H9 (cell line): ENCODE measurements around the gene OTULINL. TPM values are rescaled to one million over a fixed set of nuclear protein-coding genes. Genes with fewer than 3 reads are reported as not detected.
A peak's percentile ranks its signal among the peaks of the same experiment; 100 is the strongest.

Experiments used
- DNase-seq: peaks from one replicate; pipeline ENCODE4 v3.0.0-alpha.2; 2017
- H2AFZ ChIP-seq: one replicate; pipeline ENCODE4 v1.6.1; 2013; ENCODE audit warnings: mild to moderate bottlenecking, low read length, control low read depth, moderate library complexity
- H2AK5ac ChIP-seq: 2 replicates; pipeline ENCODE4 v1.6.1; 2013; ENCODE audit warnings: low read length, control low read depth, mixed read lengths; ENCODE audit not compliant: insufficient read length
- H2BK120ac ChIP-seq: one replicate; pipeline ENCODE4 v1.6.1; 2013; ENCODE audit warnings: low read depth, mild to moderate bottlenecking, low read length, control low read depth, inconsistent platforms; ENCODE audit not compliant: poor library complexity, severe bottlenecking
- H2BK12ac ChIP-seq: 2 replicates; pipeline ENCODE4 v1.6.1; 2013; ENCODE audit warnings: low read length, control low read depth, mixed read lengths, low read depth; ENCODE audit not compliant: insufficient read length
- H2BK15ac ChIP-seq: 2 replicates; pipeline ENCODE4 v1.6.1; 2013; ENCODE audit warnings: low read depth, low read length, control low read depth
- H2BK20ac ChIP-seq: one replicate; pipeline ENCODE4 v1.6.1; 2013; ENCODE audit warnings: low read depth, mild to moderate bottlenecking, low read length, control low read depth, inconsistent platforms; ENCODE audit not compliant: poor library complexity, severe bottlenecking
- H2BK5ac ChIP-seq: 2 replicates; pipeline ENCODE4 v1.6.1; 2013; ENCODE audit warnings: low read length, control low read depth, mixed read lengths; ENCODE audit not compliant: insufficient read length
- H3K14ac ChIP-seq: 2 replicates; pipeline ENCODE4 v1.6.1; 2013; ENCODE audit warnings: low read length, control low read depth; ENCODE audit not compliant: insufficient read depth
- H3K18ac ChIP-seq: 2 replicates; pipeline ENCODE4 v1.6.1; 2013; ENCODE audit warnings: low read depth, mild to moderate bottlenecking, mixed read lengths, low read length, control low read depth; ENCODE audit not compliant: insufficient read length
- H3K23ac ChIP-seq: 2 replicates; pipeline ENCODE4 v1.6.1; 2013; ENCODE audit warnings: low read length, control low read depth, mixed read lengths, low read depth; ENCODE audit not compliant: insufficient read length
- H3K23me2 ChIP-seq: 2 replicates; pipeline ENCODE4 v1.6.1; 2013; ENCODE audit warnings: low read depth, mild to moderate bottlenecking, mixed read lengths, low read length, control low read depth; ENCODE audit not compliant: insufficient read length, poor library complexity, severe bottlenecking
- H3K27ac ChIP-seq: 2 replicates; pipeline ENCODE4 v1.5.1; 2013; ENCODE audit warnings: low read length, control low read depth, mixed read lengths, low read depth; ENCODE audit not compliant: insufficient read length
- H3K27me3 ChIP-seq: 2 replicates; pipeline ENCODE4 v1.6.1; 2013; ENCODE audit warnings: low read length, control low read depth, inconsistent platforms; ENCODE audit not compliant: insufficient read depth
- H3K4ac ChIP-seq: 2 replicates; pipeline ENCODE4 v1.6.1; 2013; ENCODE audit warnings: low read depth, mild to moderate bottlenecking, control low read depth, inconsistent platforms, low read length, moderate library complexity
- H3K4me1 ChIP-seq: 2 replicates; pipeline ENCODE4 v1.6.1; 2013; ENCODE audit warnings: low read length, control low read depth, inconsistent platforms; ENCODE audit not compliant: insufficient read depth
- H3K4me2 ChIP-seq: 2 replicates; pipeline ENCODE4 v1.6.1; 2013; ENCODE audit warnings: low read length, control low read depth, mixed read lengths; ENCODE audit not compliant: insufficient read length, insufficient read depth
- H3K56ac ChIP-seq: 2 replicates; pipeline ENCODE4 v1.6.1; 2013; ENCODE audit warnings: low read depth, mild to moderate bottlenecking, mixed read lengths, low read length, control low read depth; ENCODE audit not compliant: insufficient read length
- H3K79me1 ChIP-seq: 2 replicates; pipeline ENCODE4 v1.6.1; 2013; ENCODE audit warnings: low read depth, mild to moderate bottlenecking, moderate library complexity, low read length, control low read depth, inconsistent platforms; ENCODE audit not compliant: insufficient read depth, poor library complexity, severe bottlenecking
- H3K79me2 ChIP-seq: 2 replicates; pipeline ENCODE4 v1.6.1; 2013; ENCODE audit warnings: low read length, control low read depth, inconsistent platforms; ENCODE audit not compliant: insufficient read depth
- H3K9ac ChIP-seq: 2 replicates; pipeline ENCODE4 v1.6.1; 2013; ENCODE audit warnings: low read length, control low read depth, mixed read lengths; ENCODE audit not compliant: insufficient read length; ENCODE audit errors: extremely low read depth
- H3K9me3 ChIP-seq: one replicate; pipeline ENCODE4 v1.6.1; 2013; ENCODE audit warnings: low read depth, low read length, inconsistent platforms; ENCODE audit not compliant: control insufficient read depth
- H3T11ph ChIP-seq: one replicate; pipeline ENCODE4 v1.6.1; 2013; ENCODE audit warnings: mild to moderate bottlenecking, low read length, control low read depth, inconsistent platforms
- H4K20me1 ChIP-seq: one replicate; pipeline ENCODE4 v1.6.1; 2013; ENCODE audit not compliant: control insufficient read depth, insufficient read length, insufficient read depth
- H4K5ac ChIP-seq: 2 replicates; pipeline ENCODE4 v1.6.1; 2013; ENCODE audit warnings: low read depth, mild to moderate bottlenecking, mixed read lengths, low read length, control low read depth; ENCODE audit not compliant: insufficient read length
- H4K8ac ChIP-seq: replicated peaks from 2 replicates; pipeline ENCODE4 v1.6.1; 2013; ENCODE audit warnings: low read length, control low read depth, mixed read lengths, low read depth; ENCODE audit not compliant: insufficient read length
- H4K91ac ChIP-seq: 2 replicates; pipeline ENCODE4 v1.6.1; 2013; ENCODE audit warnings: low read depth, mild to moderate bottlenecking, moderate library complexity, mixed read lengths, low read length, control low read depth; ENCODE audit not compliant: insufficient read length
- H3K27ac Mint-ChIP-seq, 3 experiments: 2 replicates in 2 of 3; 3 replicates in 1 of 3; pipeline ENCODE4 v1.8.0; 2020 to 2021; ENCODE audit warnings: mixed read lengths in 3 of 3, mild to moderate bottlenecking in 1 of 3, moderate library complexity in 1 of 3
- H3K27me3 Mint-ChIP-seq: 2 replicates; pipeline ENCODE4 v1.8.0; 2021; ENCODE audit warnings: low read depth, mild to moderate bottlenecking, moderate library complexity, mixed read lengths
- H3K36me3 Mint-ChIP-seq, 3 experiments: 2 replicates in 2 of 3; 3 replicates in 1 of 3; pipeline ENCODE4 v1.8.0; 2020 to 2021; ENCODE audit warnings: low read depth in 3 of 3, mixed read lengths in 3 of 3; ENCODE audit not compliant: insufficient read depth in 1 of 3
- H3K4me1 Mint-ChIP-seq, 2 experiments: 2 replicates each; pipeline ENCODE4 v1.8.0; 2020; ENCODE audit warnings: mixed read lengths in 2 of 2
- H3K4me3 Mint-ChIP-seq, 2 experiments: 2 replicates in 1 of 2; 3 replicates in 1 of 2; pipeline ENCODE4 v1.8.0; 2020 to 2021; ENCODE audit warnings: mild to moderate bottlenecking in 2 of 2, mixed read lengths in 2 of 2, moderate library complexity in 1 of 2
- H3K9me3 Mint-ChIP-seq, 2 experiments: 2 replicates in 1 of 2; 3 replicates in 1 of 2; pipeline ENCODE4 v1.8.0; 2020; ENCODE audit warnings: mild to moderate bottlenecking in 2 of 2, mixed read lengths in 2 of 2, moderate library complexity in 1 of 2
- WGBS: extraction: QIAGEN DNeasy Blood & Tissue Kit; methylation state at CpG from one replicate; pipeline ENCODE4 v1.1.7; 2013; ENCODE audit warnings: missing lambda C conversion rate, low lambda C conversion rate, mixed read lengths; ENCODE audit not compliant: insufficient read length; ENCODE audit errors: extremely low coverage; 5-methylcytosine and 5-hydroxymethylcytosine counted together
- total RNA-seq: library from RNA; stranded (reverse); gene quantifications from 2 replicates; pipeline ENCODE4 v1.2.1, GENCODE V29; 2021
- TF ChIP-seq, protein P1 (sequence below): fragments of 200-600 bp; sonication (generic); conservative IDR thresholded peaks from 3 replicates; pipeline ENCODE4 v1.8.0; 2021; ENCODE audit warnings: antibody characterized with exemption, mild to moderate bottlenecking

The OTULINL gene
- total RNA-seq, 1 experiment from 2014 or later, result 7.5 TPM

DNA sequence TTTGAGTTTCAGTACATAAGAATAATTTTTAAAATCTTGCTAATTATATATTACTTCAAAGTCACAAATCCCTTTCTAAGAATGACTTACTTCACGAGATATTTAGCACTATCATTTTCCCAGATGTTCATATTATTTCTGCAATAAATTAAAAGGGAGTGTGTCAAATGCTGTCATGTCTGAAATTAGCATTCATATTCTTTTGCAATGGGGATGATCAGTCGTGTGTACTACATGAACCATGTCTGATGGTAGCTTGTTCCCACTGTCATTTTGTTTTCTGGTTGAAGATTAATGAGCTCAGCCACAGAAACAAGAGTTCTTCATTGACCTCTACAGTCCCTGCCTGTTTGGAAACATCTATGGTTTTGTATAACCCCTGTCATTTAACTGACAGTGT is 30.1 kb downstream of the OTULINL start:
- Histone ChIP-seq H4K5ac (no peak overlapping the region), H3K27ac (no peak overlapping the region), H2BK120ac (no peak overlapping the region), H3K9ac (no peak overlapping the region), H3K79me1 (no peaks in the 10 kb centered on the region), H3K9me3 (no peaks in the 10 kb centered on the region), H3K4ac (no peak overlapping the region), H2BK12ac (no peak overlapping the region), H3K79me2 (no peaks in the 10 kb centered on the region), H4K8ac (no peak overlapping the region), H2BK15ac (no peak overlapping the region), H4K20me1 (no peaks in the 10 kb centered on the region), H3K56ac (no peak overlapping the region), H4K91ac (no peak overlapping the region), H3K23ac (no peak overlapping the region), H2BK20ac (no peak overlapping the region), H3K4me2 (no peak overlapping the region), H3K14ac (no peak overlapping the region), H3K23me2 (no peaks in the 10 kb centered on the region), H3K18ac (no peak overlapping the region), H2AFZ (no peak overlapping the region), H2AK5ac (no peak overlapping the region), H3K27me3 (no peaks in the 10 kb centered on the region), H3T11ph (no peak overlapping the region), H2BK5ac (no peak overlapping the region), H3K4me1 (no peaks in the 10 kb centered on the region)
- TF ChIP-seq, protein P1, sequence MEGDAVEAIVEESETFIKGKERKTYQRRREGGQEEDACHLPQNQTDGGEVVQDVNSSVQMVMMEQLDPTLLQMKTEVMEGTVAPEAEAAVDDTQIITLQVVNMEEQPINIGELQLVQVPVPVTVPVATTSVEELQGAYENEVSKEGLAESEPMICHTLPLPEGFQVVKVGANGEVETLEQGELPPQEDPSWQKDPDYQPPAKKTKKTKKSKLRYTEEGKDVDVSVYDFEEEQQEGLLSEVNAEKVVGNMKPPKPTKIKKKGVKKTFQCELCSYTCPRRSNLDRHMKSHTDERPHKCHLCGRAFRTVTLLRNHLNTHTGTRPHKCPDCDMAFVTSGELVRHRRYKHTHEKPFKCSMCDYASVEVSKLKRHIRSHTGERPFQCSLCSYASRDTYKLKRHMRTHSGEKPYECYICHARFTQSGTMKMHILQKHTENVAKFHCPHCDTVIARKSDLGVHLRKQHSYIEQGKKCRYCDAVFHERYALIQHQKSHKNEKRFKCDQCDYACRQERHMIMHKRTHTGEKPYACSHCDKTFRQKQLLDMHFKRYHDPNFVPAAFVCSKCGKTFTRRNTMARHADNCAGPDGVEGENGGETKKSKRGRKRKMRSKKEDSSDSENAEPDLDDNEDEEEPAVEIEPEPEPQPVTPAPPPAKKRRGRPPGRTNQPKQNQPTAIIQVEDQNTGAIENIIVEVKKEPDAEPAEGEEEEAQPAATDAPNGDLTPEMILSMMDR, result no peak
- peaks cover 0 to 22% (median 7%) of the 10 kb centered on the region in 3 experiments; a peak in 4 of 7 replicates for H3K36me3 Mint-ChIP-seq
- DNase-seq, result no peak
- H3K27me3 Mint-ChIP-seq, result no peaks in the 10 kb centered on the region
- H3K4me1 Mint-ChIP-seq, result no peaks in the 10 kb centered on the region
- H3K4me3 Mint-ChIP-seq, result no peak overlapping the region
- 0 out of 7 replicates have a peak overlapping the region, but pooled peaks of 1 of the 3 experiments have one; percentile 17 for H3K27ac Mint-ChIP-seq
- WGBS, result no CpG with 5 or more reads among the region's 2 CpGs
- no peaks in the 10 kb centered on the region for H3K9me3 Mint-ChIP-seq
